Measurements from ENCODE around the gene DDX28.

The DDX28 gene

GRCh38 chr16:68022728-68023537 is at the start of gene DDX28, which contains the start of gene DUS2:
DDX28 (minus strand) TSS chr16:68023232; CDS start chr16:68023202, 30 bp downstream.
DUS2 (plus strand) TSS chr16:68023284; CDS start chr16:68038024, 14,740 bp downstream.
- peak; percentile 95 for DNase-seq

- DNase-seq: no peak
Observed at GRCh38 chr16:68072038-68072695, 49.1 kb upstream of the DDX28 start.

- no peak for DNase-seq
Observed at GRCh38 chr16:68071518-68071901, 48.5 kb upstream of the DDX28 start.

- no peak for DNase-seq
Observed at GRCh38 chr16:68070806-68071517, 47.9 kb upstream of the DDX28 start.

GRCh38 chr16:68070249-68070730 is 47.3 kb upstream of the DDX28 start:
- DNase-seq: no peak

GRCh38 chr16:68069511-68070248 is 46.6 kb upstream of the DDX28 start:
- peak; percentile 27 for DNase-seq

- DNase-seq: no peak
Observed at GRCh38 chr16:68068926-68069325, 45.9 kb upstream of the DDX28 start.

- no peak for DNase-seq
Observed at GRCh38 chr16:68066763-68067162, 43.7 kb upstream of the DDX28 start.

GRCh38 chr16:68065716-68066305 is 42.8 kb upstream of the DDX28 start:
- no peak for DNase-seq

- DNase-seq: peak; percentile 75
Observed at GRCh38 chr16:68064791-68065365, 41.8 kb upstream of the DDX28 start.

- no peak for DNase-seq
Observed at GRCh38 chr16:68062910-68063393, 39.9 kb upstream of the DDX28 start.

GRCh38 chr16:68061396-68061795 is 38.4 kb upstream of the DDX28 start:
- no peak for DNase-seq

- DNase-seq: no peak
Observed at GRCh38 chr16:68059804-68060203, 36.8 kb upstream of the DDX28 start.

GRCh38 chr16:68055395-68055794 is 32.4 kb upstream of the DDX28 start:
- no peak for DNase-seq

- no peak for DNase-seq
Observed at GRCh38 chr16:68049449-68049848, 26.4 kb upstream of the DDX28 start.

GRCh38 chr16:68047987-68048386 is 25.0 kb upstream of the DDX28 start:
- no peak for DNase-seq

- DNase-seq: no peak
Observed at GRCh38 chr16:68046106-68046505, 23.1 kb upstream of the DDX28 start.

GRCh38 chr16:68041783-68042182 is 18.8 kb upstream of the DDX28 start:
- DNase-seq: no peak

- peak; percentile 90 for DNase-seq
Observed at GRCh38 chr16:68040506-68041288, 17.7 kb upstream of the DDX28 start.

GRCh38 chr16:68037841-68038597 is 15.0 kb upstream of the DDX28 start:
- no peak for DNase-seq

Measured in activated naive CD4-positive, alpha-beta T cell treated with Interleukin-2 at 50 U/mL for 16 hours (primary cell).